ENCODE results near the gene ADH1C.
"Not testable (repeated sequence)": the region's sequence is repeated elsewhere in the genome, so short reads cannot be mapped to it uniquely, and the experiment has no call there.

ADH1C gene

GRCh38 chr4:99359480-99360204, 7.1 kb upstream of the ADH1C start:
- intact Hi-C loops (cut with DNase I), result no loop called here
- peak in 2 of 10 donors; percentile 53 to 78 for DNase-seq

DNA sequence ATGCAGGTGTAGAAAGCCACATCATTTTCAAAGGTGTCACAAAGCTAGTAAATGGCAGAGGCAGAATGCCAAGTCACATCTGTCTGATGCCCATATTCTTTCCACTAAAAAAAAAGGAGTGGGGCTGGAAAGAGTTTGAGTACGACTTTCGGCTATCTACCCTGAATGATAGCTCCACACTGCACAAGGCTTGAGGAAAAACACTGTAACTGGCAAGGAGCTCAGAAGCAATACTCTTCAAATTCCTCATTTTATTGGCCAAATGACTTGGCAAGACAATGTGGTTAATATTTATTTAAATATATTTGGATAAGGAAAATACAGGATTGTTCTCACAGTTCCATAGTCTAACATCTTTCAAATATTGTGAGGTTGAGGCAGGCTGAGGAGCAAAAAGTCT, 5.4 kb upstream of the ADH1C start:
- intact Hi-C loops (cut with DNase I), result no loop called here
- no peak for DNase-seq

DNA sequence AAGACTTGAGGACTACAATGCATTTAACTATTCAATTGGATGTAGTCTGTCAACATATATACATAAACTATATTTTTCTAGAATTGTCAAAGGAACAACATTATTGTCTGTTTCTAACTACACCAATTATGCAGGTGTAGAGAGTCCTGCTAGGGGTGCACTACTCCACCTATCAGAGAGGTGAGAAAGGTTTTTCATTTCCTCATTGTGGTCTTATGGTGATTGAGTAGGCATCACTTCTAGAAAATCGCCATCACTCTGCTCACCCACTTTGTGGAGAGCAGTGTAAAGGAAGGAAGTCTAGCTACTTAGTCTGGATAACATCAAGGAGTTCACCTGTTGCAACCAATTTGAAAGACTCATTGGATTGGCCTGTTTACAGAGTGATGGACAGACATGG, 4.4 kb upstream of the ADH1C start:
- intact Hi-C loops (cut with DNase I), result no loop called here
- DNase-seq, result no peak

- DNase-seq; intact Hi-C loops (cut with DNase I): not testable (repeated sequence)
Observed at GRCh38 chr4:99356149-99356548, 3.6 kb upstream of the ADH1C start.

DNA sequence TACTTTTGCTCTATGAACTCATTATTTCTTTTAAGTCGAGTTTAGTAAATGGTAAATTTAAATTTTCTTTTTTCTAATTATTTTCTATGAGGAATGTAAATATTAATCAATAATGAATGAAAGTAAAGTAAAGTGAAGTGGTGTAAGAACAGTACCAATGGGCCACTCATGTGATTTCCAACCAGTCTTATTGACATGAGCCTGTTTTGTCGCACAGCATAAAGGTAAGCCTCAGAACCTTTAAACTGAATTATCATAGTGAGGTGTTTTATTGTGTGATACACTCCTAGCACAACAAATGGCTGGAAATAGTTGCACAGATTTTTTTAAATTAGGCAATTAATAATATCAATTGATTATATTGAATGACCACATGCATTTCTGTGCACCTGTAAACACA, 1.1 kb downstream of the ADH1C start:
- DNase-seq, result no peak
- intact Hi-C loops (cut with DNase I), result no loop called here

DNA sequence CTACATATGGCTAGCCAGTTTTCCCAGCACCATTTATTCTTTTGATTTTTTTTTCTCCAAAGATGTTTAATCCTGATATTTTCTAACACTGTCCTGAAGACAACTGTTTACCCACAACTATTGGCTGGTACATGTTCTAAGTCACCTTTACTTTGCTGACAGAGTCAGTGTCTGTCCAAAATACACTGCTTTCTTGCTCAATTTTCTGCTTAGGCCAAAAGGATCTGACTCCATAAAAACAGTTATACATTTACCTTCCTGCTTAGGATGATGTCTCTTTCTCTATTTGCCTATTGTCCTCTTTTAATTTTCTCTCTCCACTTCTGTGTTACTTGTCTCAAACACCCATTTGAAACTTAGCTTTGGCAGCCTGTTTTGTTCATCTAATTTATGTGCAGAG, 3.2 kb downstream of the ADH1C start:
- intact Hi-C loops (cut with DNase I), result no loop called here
- no peak for DNase-seq

GRCh38 chr4:99342624-99343023, 9.9 kb downstream of the ADH1C start:
- intact Hi-C loops (cut with DNase I); DNase-seq: not testable (repeated sequence)

- DNase-seq, result no peak
- intact Hi-C loops (cut with DNase I), result no loop called here
Observed at GRCh38 chr4:99341426-99341825, 11.1 kb downstream of the ADH1C start.

- intact Hi-C loops (cut with DNase I), result no loop called here
- DNase-seq, result no peak
Observed at GRCh38 chr4:99339172-99339571, 13.4 kb downstream of the ADH1C start.

DNA sequence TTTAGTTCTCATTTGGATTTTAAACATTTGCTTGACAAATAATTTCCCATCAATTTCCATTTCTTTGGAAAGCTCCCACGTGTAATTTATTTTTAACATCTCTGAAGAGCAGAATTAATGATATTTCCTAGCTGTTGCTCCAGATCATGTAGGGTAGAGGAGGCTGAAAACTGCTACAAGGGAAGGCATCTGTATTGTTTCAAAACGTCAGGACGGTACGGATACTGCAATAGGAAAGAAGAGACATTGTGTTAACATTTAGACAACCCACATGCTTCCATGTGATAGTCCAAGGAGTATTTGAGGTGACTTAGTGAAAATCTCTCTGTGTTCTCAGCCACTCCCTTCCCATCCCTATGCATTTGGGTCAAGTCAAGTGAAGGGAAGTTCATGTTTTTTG, 16.0 kb downstream of the ADH1C start:
- intact Hi-C loops (cut with DNase I), result no loop called here
- no peak for DNase-seq

DNA sequence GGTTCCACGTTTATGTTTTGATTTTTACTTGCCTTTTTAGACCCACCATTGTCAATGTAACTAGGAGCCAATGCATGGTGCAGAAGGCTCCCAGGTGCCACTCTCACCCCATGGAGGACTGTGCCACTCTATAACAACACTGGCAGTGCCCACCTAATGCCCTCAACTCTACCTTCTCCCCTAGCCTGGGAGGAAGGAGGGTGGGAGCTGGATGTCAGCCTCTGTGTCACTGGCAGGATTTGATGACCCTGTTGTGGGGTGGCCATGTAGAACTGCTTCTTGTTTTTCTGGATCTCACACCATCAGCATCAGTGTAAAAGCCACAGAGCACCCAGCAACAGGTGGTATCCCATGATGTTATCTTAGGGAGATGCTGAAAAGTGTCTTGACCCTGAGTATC, 17.7 kb downstream of the ADH1C start:
- no peak for DNase-seq
- intact Hi-C loops (cut with DNase I), result no loop called here

GRCh38 chr4:99330648-99331047, 21.9 kb downstream of the ADH1C start:
- DNase-seq, result no peak
- intact Hi-C loops (cut with DNase I), result no loop called here

DNA sequence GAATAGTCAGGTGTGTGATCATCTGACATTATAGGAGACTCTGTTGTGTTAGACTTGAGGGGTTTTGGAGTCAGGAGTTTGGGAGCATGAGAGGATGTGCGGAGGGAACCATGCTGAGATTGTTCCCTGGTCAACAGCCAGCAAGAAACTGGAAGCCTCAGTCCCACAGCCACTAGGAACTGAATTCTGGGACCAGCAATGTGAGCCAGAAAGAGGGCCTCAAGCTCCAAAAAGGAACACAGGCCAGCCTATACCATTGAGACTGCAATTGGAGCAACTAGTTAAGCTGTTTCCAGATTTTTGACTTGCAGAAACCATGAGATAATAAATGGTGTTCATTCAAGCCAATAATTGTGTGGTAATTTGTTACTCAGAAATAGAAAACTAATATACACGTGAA, 22.7 kb downstream of the ADH1C start:
- no peak for DNase-seq
- intact Hi-C loops (cut with DNase I), result no loop called here

- intact Hi-C loops (cut with DNase I), result no loop called here
- no peak for DNase-seq
Observed at GRCh38 chr4:99324979-99325378, 27.6 kb downstream of the ADH1C start.

DNA sequence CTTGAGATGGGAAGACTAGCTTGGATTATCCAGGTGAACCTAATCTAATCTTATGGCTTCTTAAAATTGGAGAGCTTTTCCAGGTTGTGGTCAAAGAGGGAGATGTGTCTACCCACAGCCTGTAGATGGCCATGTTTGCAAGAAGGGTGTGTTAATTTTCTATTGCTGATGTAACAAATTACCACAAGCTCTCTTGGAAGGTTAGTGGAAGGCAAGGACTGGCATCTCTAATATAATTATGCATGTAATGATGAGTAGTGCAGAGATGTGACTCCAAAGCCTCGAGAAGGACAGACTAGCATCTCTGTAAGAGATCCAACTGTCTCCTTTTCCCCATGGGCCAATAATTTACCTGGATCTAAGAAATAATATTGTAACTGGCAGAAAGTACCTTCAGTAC, 28.2 kb downstream of the ADH1C start:
- intact Hi-C loops (cut with DNase I), result no loop called here
- no peak for DNase-seq

GRCh38 chr4:99323756-99324155, 28.8 kb downstream of the ADH1C start:
- intact Hi-C loops (cut with DNase I), result no loop called here
- DNase-seq, result no peak

- intact Hi-C loops (cut with DNase I), result no loop called here
- DNase-seq, result no peak
Observed at GRCh38 chr4:99321241-99322191, 31.0 kb downstream of the ADH1C start, which contains the start of gene ADH1B. TSS of gene ADH1B (minus strand) at chr4:99321401. CDS start at chr4:99321331, 70 bp downstream.

- DNase-seq; intact Hi-C loops (cut with DNase I): not testable (repeated sequence)
Observed at GRCh38 chr4:99317811-99318210, 34.7 kb downstream of the ADH1C start.

GRCh38 chr4:99317354-99317753, 35.2 kb downstream of the ADH1C start:
- DNase-seq, result no peak
- intact Hi-C loops (cut with DNase I), result no loop called here

DNA sequence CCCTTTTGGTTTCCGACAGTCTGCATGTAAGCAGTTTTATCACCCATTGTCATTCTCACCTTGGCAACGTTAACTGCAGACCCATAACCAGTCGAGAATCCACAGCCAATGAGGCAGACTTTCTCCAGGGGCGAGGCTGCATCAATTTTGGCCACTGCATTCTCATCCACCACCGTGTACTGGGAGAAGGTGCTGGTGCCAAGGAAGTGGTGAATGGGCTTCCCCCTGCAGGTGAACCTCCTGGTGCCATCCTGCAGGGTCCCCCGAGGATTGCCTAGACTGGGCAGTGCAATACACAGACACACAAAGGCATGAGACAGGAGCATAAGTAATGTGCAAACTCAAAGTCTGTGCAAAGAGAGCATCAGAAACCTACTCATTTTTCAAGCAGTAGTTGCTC, 36.7 kb downstream of the ADH1C start:
- intact Hi-C loops (cut with DNase I), result no loop called here
- DNase-seq, result no peak

- intact Hi-C loops (cut with DNase I), result no loop called here
- DNase-seq, result no peak
Observed at GRCh38 chr4:99314211-99314610, 38.3 kb downstream of the ADH1C start.

DNA sequence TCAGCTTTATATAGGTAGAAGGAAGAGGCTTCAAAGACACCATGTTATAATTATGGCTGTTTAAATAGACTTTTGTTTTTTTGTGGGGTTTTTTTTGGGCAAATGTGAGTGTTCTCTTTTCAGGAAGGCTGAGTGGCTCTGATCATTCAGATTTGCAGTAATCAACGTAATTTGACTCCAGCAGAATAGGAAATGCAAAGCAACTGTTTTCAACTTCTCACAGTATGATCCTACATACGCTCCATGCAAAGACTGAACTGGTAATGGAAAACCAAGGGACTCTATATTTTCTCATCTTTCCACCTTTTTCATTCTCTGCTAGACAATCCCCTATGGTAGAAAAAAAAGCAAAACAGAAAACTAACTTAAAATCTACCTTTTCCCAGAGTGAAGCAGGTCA, 42.2 kb downstream of the ADH1C start:
- no peak for DNase-seq
- intact Hi-C loops (cut with DNase I), result no loop called here

Measured in posterior cingulate gyrus (tissue), 11 donors.